GM13977 (cell line): ENCODE data around the gene OBSCN.
"Not testable (repeated sequence)": the region's sequence is repeated elsewhere in the genome, so short reads cannot be mapped to it uniquely, and the experiment has no call there.

ENCODE experiments used
- DNase-seq: peaks from one replicate; pipeline ENCODE4 v3.0.0; 2012; ENCODE audit warnings: low spot score
- CTCF ChIP-seq: IDR thresholded peaks from 2 replicates; pipeline ENCODE4 v1.5.1; 2012; ENCODE audit warnings: mild to moderate bottlenecking, control low read depth; ENCODE audit not compliant: insufficient read depth; ENCODE audit errors: extremely low read depth, missing control alignments
- in situ Hi-C: fragments of 300-500 bp; cut with MboI; formaldehyde crosslinking; loops from one replicate; pipeline ENCODE4 v1.12.0; 2022; ENCODE audit warnings: low sequenced_read_pairs, low pct_unique_long_range_greater_than_20kb, mixed read lengths, inconsistent platforms; ENCODE audit not compliant: unreplicated experiment

The OBSCN gene

DNA sequence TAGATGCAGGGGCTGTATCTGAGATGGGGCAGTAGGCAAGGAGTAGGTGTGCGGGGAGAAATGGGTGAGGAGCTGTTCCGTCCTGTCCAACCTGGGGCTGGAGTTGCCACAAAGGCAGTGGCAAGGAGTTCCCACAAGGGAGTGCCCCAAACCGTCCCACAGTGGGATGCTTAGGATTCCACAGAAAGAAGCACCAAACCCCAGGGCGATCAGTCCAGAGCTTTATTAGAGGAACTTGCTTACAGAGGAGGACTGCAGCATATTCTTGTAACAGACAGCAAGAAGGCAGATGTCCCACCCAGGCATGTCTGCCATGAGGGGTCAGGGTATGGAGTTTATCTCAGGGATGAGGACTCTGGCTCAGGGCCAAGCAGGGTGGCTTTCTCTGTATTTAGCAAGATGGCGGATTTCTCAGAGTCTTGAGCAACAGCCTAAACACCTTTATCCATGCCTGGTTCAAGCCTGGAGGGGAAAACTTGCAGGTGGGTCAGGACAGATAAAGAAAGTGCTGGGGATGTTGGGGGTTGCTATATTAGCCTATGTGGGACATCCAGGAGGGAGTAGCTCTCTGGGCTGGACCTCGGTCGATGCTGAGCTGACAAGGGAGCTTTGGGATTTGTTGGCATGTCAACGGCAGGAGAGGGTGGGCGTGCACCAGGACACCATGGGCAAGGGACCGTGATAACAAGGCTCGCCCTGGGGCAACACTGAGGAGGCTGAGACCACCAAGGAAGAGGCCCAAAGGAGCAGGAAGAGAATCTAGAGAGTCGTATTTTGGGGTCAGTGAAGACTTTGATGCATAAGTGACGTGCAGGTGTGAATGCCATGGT, 32.8 kb downstream of the OBSCN start:
- in situ Hi-C loops: no loop called here
- DNase-seq: no peak
- TF ChIP-seq CTCF: no peak

DNA sequence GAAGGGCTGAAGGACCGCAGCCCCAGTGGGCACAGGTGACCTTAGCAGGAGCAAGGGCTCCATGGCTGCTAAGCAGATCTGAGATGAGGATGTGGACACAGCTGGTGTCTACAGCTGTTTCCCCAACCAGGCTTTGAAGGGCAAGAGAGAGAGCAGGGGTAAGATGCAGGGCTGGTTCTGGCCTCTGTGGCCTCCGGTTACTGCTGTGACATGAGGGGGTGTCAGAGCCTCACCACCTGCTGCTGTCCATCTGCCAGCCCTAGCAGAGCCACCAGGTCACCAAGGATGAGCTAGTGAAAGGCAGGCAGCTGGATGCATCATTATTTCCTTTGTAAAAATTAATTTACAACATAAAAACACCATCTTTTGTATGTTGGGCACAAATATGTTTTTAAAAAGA, 33.4 kb downstream of the OBSCN start:
- TF ChIP-seq CTCF: no peak
- in situ Hi-C loops: no loop called here
- no peak for DNase-seq

- TF ChIP-seq CTCF: no peak
- in situ Hi-C loops: no loop called here
- DNase-seq: no peak
These were observed 34.6 kb downstream of the OBSCN start for GRCh38 chr1:228242409-228242808.

DNA sequence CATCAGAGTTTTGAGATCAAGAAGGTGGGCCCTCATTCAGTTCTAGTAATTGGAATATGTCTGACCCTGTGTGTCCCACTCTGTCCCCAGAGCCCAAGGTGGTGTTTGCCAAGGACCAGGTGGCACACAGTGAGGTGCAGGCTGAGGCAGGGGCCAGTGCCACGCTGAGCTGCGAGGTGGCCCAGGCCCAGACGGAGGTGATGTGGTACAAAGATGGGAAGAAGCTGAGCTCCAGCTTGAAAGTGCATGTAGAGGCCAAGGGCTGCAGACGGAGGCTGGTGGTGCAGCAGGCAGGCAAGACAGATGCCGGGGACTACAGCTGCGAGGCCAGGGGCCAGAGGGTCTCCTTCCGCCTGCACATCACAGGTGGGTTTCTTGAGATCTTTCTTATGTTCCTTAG, 35.2 kb downstream of the OBSCN start:
- in situ Hi-C loops: no loop called here
- TF ChIP-seq CTCF: no peak
- DNase-seq: no peak

DNA sequence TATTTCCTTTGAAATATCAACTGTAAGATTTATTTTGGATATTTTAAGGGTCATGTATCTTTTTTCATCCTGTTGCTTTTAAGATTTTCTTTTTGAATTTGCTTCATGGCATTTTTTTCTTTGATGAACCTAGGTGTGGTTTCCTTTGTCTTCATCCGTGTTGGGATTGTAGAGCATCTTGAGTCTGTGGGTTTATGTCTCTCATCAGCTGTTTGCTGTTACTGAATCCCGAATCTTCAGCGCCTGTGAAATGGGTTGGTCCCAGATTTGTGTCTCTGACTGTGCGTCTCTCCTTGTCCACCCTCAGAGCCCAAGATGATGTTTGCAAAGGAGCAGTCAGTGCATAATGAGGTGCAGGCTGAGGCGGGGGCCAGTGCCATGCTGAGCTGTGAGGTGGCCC, 36.1 kb downstream of the OBSCN start:
- DNase-seq, in situ Hi-C loops: not testable (repeated sequence)

- in situ Hi-C loops: no loop called here
- DNase-seq: no peak
- TF ChIP-seq CTCF: no peak
These were observed 37.3 kb downstream of the OBSCN start for GRCh38 chr1:228245111-228245510.

DNA sequence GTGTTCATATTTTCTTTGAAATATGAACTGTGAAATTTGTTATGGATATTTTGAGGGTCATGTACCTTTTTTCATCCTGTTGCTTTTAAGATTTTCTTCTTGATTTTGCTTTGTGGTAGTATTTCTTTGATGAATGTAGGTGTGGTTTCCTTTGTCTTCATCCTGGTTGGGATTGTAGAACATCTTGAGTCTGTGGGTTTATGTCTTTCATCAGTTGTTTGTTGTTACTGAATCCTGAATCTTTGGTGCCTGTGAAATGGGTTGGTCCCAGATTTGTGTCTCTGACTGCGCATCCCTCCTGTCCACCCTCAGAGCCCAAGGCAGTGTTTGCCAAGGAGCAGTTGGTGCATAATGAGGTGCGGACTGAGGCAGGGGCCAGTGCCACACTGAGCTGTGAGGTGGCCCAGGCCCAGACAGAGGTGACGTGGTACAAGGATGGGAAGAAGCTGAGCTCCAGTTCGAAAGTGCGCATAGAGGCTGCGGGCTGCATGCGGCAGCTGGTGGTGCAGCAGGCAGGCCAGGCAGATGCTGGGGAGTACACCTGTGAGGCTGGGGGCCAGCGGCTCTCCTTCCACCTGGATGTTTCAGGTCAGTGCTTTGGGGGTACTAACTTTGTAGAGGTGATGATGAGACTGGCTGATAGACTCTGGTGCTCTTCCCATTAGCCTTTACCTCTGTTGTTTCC, 38.5 kb downstream of the OBSCN start:
- no peak for TF ChIP-seq CTCF
- in situ Hi-C loops: no loop called here
- no peak for DNase-seq
